Measurements from ENCODE around the gene IRS2.
A peak's percentile ranks its signal among the peaks of the same experiment; 100 is the strongest.
"Not testable (repeated sequence)": the region's sequence is repeated elsewhere in the genome, so short reads cannot be mapped to it uniquely, and the experiment has no call there.

Gene IRS2

GRCh38 chr13:109786457-109787134, at the start of gene IRS2:
Gene IRS2 (minus strand): TSS chr13:109786583. CDS start chr13:109786053, 530 bp downstream.
- peak; percentile 96 for DNase-seq (ENCODE audit: low spot score)

GRCh38 chr13:109834973-109835720, 48.8 kb upstream of the IRS2 start:
- DNase-seq (ENCODE audit: low spot score) = no peak

- no peak for DNase-seq (ENCODE audit: low spot score)
Observed at GRCh38 chr13:109833940-109834339, 47.6 kb upstream of the IRS2 start.

GRCh38 chr13:109833071-109833470, 46.7 kb upstream of the IRS2 start:
- no peak for DNase-seq (ENCODE audit: low spot score)

- DNase-seq (ENCODE audit: low spot score) = not testable (repeated sequence)
Observed at GRCh38 chr13:109828591-109829316, 42.4 kb upstream of the IRS2 start.

GRCh38 chr13:109823201-109823600, 36.8 kb upstream of the IRS2 start:
- not testable (repeated sequence) for DNase-seq (ENCODE audit: low spot score)

- DNase-seq (ENCODE audit: low spot score) = no peak
Observed at GRCh38 chr13:109821103-109821502, 34.7 kb upstream of the IRS2 start.

DNA sequence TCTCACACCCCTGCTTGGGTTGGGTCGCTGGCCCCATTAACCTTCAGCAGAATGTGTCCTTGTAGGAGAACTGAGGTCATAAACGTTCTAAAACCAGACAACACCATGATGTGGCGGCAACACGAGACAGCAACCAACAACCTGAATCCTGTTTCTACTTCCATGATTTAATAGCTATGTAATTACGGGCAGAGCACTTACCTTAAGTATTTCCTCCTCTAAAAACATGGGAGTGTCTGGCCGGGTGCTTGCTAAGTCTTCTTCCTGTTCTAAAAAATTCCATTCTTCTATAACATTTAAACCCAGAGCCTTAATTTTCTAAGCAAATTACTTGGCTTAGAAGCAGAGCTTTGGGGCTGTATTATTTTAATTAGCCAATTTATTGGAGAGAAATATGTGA, 33.5 kb upstream of the IRS2 start:
- DNase-seq (ENCODE audit: low spot score) = no peak

DNA sequence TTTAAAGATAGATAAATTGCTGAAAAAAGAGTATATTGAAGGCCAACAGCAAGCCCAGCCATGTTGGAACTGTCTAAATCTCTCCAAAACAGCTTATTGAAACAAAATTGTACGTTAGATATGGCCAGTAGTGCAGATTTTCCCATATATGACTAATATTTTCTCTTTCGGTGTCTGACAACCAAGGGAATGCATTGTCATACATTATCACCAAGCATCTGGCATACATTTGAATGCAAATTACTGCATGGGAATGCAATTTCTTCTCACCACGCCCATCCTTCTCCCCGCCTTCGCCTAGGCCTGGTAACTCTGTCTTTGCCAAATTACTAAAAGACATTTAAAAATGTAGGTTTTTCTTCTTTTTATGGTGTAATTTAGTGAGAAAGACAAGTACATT, 32.5 kb upstream of the IRS2 start:
- no peak for DNase-seq (ENCODE audit: low spot score)

DNA sequence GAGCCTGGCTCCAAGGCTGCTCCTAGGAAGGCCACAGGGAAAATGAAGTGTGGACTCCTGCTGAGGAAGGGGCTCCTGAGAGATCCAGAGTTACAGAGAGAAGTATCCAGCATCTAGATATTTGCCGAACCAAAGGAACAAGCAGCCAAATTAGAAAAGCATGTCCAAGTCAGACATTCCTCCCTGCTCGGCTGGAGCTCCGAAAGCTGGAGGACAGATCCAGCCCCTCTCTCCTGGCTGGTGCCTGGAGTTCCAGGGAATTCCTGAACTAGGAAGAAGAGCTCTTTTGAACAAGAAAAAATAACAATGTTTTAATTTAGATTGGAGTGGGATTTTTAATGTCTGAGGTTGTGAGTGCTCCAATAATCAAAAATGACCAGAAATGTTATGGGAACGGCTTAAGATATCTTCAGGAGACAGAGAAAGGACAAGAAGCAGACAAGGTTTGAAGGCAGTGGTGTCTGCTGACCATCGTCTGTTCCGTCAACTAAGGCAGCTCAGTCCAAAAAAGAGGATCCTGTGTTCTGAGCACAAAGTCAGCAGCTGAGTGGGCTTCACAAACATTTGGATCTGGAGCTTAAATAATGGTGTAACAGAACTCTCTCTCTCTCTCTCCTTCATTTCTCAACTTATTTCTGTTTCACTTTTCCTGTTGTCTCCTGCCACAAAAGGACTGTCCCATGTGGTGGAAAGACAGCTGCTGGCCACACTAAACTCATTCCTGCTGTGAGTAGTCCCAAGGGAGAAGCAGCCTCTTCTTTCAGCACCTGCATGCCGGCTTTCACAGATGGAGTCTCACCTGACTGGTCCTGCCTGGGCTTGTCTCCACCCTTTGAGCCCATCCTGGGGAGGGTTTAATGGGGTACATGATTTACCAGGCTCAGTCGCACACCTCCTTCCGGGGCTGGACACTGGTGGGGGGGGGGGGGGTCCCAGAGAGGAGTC, 31.5 kb upstream of the IRS2 start:
- no peak for DNase-seq (ENCODE audit: low spot score)

GRCh38 chr13:109816808-109817203, 30.4 kb upstream of the IRS2 start:
- no peak for DNase-seq (ENCODE audit: low spot score)

- no peak for DNase-seq (ENCODE audit: low spot score)
Observed at GRCh38 chr13:109816112-109816807, 29.9 kb upstream of the IRS2 start.

DNA sequence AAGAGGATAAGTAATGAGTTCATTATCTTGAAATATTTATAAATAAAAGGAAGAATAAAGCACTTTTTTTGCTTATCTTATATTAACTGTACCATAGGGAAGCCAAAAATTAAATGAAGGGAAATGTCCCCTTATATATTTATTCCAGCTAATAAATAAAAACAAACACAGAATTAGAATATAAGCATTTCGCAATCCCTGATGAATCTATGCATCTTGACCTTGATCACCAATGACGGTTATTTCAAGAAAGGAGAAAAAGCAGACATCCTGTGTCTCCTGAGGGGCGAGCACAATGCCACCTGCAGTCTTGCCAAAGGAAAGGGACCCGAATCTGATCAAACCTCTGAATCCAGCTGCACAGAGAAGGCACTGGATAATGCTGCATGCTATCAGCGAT, 29.3 kb upstream of the IRS2 start:
- no peak for DNase-seq (ENCODE audit: low spot score)

- no peak for DNase-seq (ENCODE audit: low spot score)
Observed at GRCh38 chr13:109813663-109814062, 27.3 kb upstream of the IRS2 start.

DNA sequence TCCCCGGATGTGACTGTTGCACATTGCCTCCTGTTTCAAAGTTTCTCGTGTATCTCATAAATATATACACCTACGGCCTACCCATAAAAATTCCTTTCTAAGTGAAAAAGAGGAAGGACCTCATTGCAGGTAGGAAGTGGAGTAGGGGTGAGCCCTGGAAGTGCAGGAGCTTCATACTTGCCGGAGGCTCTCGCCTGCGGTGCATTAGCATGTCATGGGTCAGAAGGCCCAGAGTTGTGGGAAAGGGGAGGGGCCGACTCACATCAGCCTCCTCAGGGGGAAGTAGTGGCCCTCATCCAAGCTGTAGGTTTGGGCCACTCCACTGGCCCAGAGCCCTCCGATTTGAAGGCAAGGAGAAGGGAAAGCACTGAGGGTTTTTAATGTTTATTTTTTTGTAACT, 26.0 kb upstream of the IRS2 start:
- DNase-seq (ENCODE audit: low spot score) = no peak

DNA sequence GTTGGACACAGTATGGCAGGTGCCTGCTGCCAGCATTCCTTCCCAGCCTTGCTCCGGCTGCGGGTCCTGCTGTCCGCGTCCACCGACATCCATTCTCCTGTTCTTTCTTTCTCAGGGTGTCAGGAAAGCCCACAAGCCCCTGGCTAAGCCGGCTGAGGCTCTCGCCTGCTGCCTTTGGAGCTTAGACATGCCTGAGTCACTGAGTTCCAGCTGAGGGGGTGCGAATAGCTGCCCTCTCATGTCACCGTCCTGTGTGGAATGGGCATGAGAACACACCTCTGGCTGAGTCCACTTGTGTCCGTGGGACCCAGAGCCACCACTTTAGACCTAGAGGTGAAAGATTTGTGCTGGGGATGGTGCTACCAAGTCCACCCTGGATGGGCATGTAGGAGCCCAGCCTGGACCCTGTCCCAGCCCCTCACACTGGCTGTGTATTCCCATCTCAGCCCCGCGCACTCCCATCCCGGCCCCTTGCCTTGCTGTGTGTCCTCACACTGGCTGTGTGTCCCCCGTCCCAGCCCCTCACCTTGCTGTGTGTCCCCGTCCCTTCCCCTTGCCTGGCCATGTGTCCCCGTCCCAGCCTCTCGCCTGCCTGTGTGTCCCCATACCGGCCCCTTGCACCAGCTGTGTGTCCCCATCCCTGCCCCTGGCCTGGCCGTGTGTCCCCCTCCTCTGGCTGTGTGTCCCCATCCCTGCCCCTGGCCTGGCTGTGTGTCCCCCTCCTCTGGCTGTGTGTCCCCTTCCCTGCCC, 24.6 kb upstream of the IRS2 start:
- no peak for DNase-seq (ENCODE audit: low spot score)

GRCh38 chr13:109809216-109809932, 23.0 kb upstream of the IRS2 start:
- DNase-seq (ENCODE audit: low spot score) = no peak

DNA sequence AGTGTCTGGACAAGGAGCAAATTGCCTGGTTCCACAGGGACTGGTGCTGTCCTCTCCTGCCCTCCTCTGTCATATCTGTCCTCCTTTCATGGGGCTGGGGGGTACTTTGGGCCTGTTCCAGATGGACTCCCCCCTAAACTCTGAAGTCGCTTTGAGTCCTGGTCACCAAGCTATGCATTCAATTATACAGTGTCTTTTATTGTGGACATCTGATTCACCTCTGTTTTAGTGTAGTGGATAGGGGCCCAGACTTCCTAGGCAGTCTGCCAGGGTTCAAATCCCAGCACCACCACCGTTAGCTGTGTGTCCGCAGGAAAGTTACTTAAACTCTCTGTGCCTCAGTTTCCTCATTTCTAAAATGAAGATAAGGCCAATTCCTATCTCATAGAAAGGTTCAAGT, 21.0 kb upstream of the IRS2 start:
- no peak for DNase-seq (ENCODE audit: low spot score)

DNA sequence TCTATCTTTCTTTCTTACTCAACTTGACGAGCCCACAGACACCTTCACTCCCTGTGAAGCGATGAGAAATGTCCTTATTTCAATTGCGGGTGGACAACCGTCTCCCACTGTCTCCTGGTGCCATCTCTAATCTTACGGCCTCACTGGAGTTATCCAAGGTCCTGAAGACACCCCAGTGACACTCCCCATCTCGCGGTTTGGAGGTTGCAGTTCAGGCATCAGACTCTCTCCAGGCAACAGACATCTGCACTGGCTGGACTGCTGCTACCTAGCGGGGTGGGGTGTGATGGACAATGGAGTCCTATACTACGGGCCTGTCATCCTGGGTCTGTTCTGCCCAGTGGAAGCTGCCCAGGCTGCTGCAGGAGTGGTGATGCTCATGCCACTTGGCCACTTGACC, 18.3 kb upstream of the IRS2 start:
- no peak for DNase-seq (ENCODE audit: low spot score)

- DNase-seq (ENCODE audit: low spot score) = no peak
Observed at GRCh38 chr13:109803825-109804224, 17.4 kb upstream of the IRS2 start.

Data from D341Med (cell line).